ENCODE data around the gene KLF11.

Gene KLF11

GRCh38 chr2:10080536-10081304 is 37.4 kb downstream of the KLF11 start:
- no peak overlapping the region for H3K27ac ChIP-seq
- ChIA-PET POLR2A (ENCODE audit: low non-redundant PET) (no interaction called here), CTCF (interaction anchor here (0.9 kb wide), 1 partner anchor 355 kb away, joined by 4 read pairs; no protein-coding TSS in a partner anchor)
- no peak for TF ChIP-seq CTCF (conservative IDR thresholded peaks at IDR 0.05; ENCODE audit: low read depth)
- no peak for DNase-seq (ENCODE audit: low spot score)

GRCh38 chr2:10083046-10083445 is 39.7 kb downstream of the KLF11 start:
- POLR2A ChIA-PET (ENCODE audit: low non-redundant PET) = no interaction called here
- DNase-seq (ENCODE audit: low spot score) = no peak
- TF ChIP-seq CTCF (conservative IDR thresholded peaks at IDR 0.05; ENCODE audit: low read depth) = no peak
- H3K27ac ChIP-seq = no peak overlapping the region
- CTCF ChIA-PET = interaction anchor here (0.8 to 2.1 kb wide), 3 partner anchors 11 to 352 kb away, joined by 3 to 10 read pairs (median 4); no protein-coding TSS in a partner anchor

GRCh38 chr2:10083692-10084211 is 40.4 kb downstream of the KLF11 start:
- no peak overlapping the region for H3K27ac ChIP-seq
- ChIA-PET POLR2A (ENCODE audit: low non-redundant PET) (no interaction called here), CTCF (interaction anchor here (0.9 to 2.4 kb wide), 2 partner anchors 13 to 351 kb away, joined by 4 to 13 read pairs; no protein-coding TSS in a partner anchor)
- no peak for DNase-seq (ENCODE audit: low spot score)
- no peak for TF ChIP-seq CTCF (conservative IDR thresholded peaks at IDR 0.05; ENCODE audit: low read depth)

- TF ChIP-seq CTCF (conservative IDR thresholded peaks at IDR 0.05; ENCODE audit: low read depth) = no peak
- no peak overlapping the region for H3K27ac ChIP-seq
- ChIA-PET POLR2A (ENCODE audit: low non-redundant PET) (no interaction called here), CTCF (interaction anchor here (2.4 kb wide), 1 partner anchor 13 kb away, joined by 13 read pairs; no protein-coding TSS in a partner anchor)
- DNase-seq (ENCODE audit: low spot score) = no peak
Measured at GRCh38 chr2:10084223-10084865, 41.0 kb downstream of the KLF11 start.

- H3K27ac ChIP-seq = no peak overlapping the region
- ChIA-PET POLR2A (ENCODE audit: low non-redundant PET) (no interaction called here), CTCF (interaction anchor here (0.6 to 2.4 kb wide), 4 partner anchors 12 to 350 kb away, joined by 3 to 13 read pairs (median 6); no protein-coding TSS in a partner anchor)
- no peak for TF ChIP-seq CTCF (conservative IDR thresholded peaks at IDR 0.05; ENCODE audit: low read depth)
- DNase-seq (ENCODE audit: low spot score) = no peak
Measured at GRCh38 chr2:10085043-10085667, 41.8 kb downstream of the KLF11 start.

- TF ChIP-seq CTCF (conservative IDR thresholded peaks at IDR 0.05; ENCODE audit: low read depth) = no peak
- H3K27ac ChIP-seq = no peak overlapping the region
- CTCF ChIA-PET = interaction anchor here (0.6 to 2.4 kb wide), 5 partner anchors 11 to 349 kb away, joined by 3 to 13 read pairs (median 6); no protein-coding TSS in a partner anchor
- POLR2A ChIA-PET (ENCODE audit: low non-redundant PET) = no interaction called here
- no peak for DNase-seq (ENCODE audit: low spot score)
Measured at GRCh38 chr2:10085668-10086059, 42.3 kb downstream of the KLF11 start.

All from RWPE1 (cell line).